Breast epithelium (tissue), 4 donors: ENCODE measurements around the gene CDK10. TPM values are rescaled to one million over a fixed set of nuclear protein-coding genes. Genes with fewer than 3 reads are reported as not detected.
"Not testable (repeated sequence)": the region's sequence is repeated elsewhere in the genome, so short reads cannot be mapped to it uniquely, and the experiment has no call there.

ENCODE experiments used
- DNase-seq, 2 donors: peaks; one replicate each; pipeline ENCODE4 v3.0.0-alpha.2; 2019; ENCODE audit warnings: low spot score in 2 of 2
- H3K27ac ChIP-seq, 2 donors: fragments of 200-600 bp; sonication (generic) in 1 of 2; one replicate each; pipeline ENCODE4 v1.5.1; 2016 to 2019; ENCODE audit warnings: mild to moderate bottlenecking in 1 of 2
- H3K27me3 ChIP-seq, 2 donors: fragments of 200-600 bp; sonication (generic) in 1 of 2; one replicate each; pipeline versions ENCODE4 v1.5.1 to v1.6.0; 2017 to 2019; ENCODE audit warnings: control low read depth in 1 of 2, mild to moderate bottlenecking in 1 of 2
- H3K36me3 ChIP-seq: fragments of 200-600 bp; one replicate; pipeline ENCODE4 v1.5.1; 2019
- H3K4me1 ChIP-seq, 2 donors: fragments of 200-600 bp; sonication (generic); one replicate each; pipeline ENCODE4 v1.5.1; 2016 to 2019; ENCODE audit warnings: control low read depth in 1 of 2
- H3K4me3 ChIP-seq, 3 donors: fragments of 200-600 bp; sonication (generic); 1 replicate in 2 of 3; 2 replicates in 1 of 3; pipeline ENCODE4 v1.5.1; 2016 to 2019; ENCODE audit warnings: mild to moderate bottlenecking in 3 of 3, moderate library complexity in 2 of 3
- H3K9me3 ChIP-seq, 2 donors: fragments of 200-600 bp; sonication (generic) in 1 of 2; one replicate each; pipeline ENCODE4 v1.5.1; 2016 to 2019; ENCODE audit warnings: control low read depth in 1 of 2
- CTCF ChIP-seq, 3 donors: fragments of 450-650 bp; IDR thresholded peaks; one replicate each; pipeline ENCODE4 v1.5.1; 2016 to 2017; ENCODE audit warnings: antibody characterized with exemption in 3 of 3, mild to moderate bottlenecking in 3 of 3, moderate library complexity in 3 of 3
- POLR2A ChIP-seq: fragments of 450-650 bp; IDR thresholded peaks from one replicate; pipeline ENCODE4 v1.6.1; 2016; ENCODE audit warnings: antibody characterized with exemption, mild to moderate bottlenecking, moderate library complexity
- POLR2AphosphoS5 ChIP-seq, 3 donors: sonication (generic); formaldehyde crosslinking; IDR thresholded peaks; one replicate each; pipeline ENCODE4 v1.6.1; 2017; ENCODE audit warnings: antibody characterized with exemption in 3 of 3
- intact Hi-C: fragments of 100-400 bp; cut with DNase I; formaldehyde crosslinking; loops from one replicate; pipeline ENCODE4 v1.15.1; 2023; ENCODE audit warnings: low total_unique reads
- total RNA-seq, 3 donors: library from RNA; depleted of rRNA; stranded (reverse); fragments of >200 nt; gene quantifications; one replicate each; pipeline ENCODE4 v1.1.0, GENCODE V29; 2016

The CDK10 gene
- total RNA-seq, 3 donors from 2014 or later: 31.2 to 84.9 (median 67.2) TPM

GRCh38 chr16:89669755-89670154 lies 16.7 kb upstream of the CDK10 start:
- Histone ChIP-seq H3K36me3 (no peaks in the 10 kb centered on the region), H3K4me1 (no peaks in the 10 kb centered on the region), H3K9me3 (no peaks in the 10 kb centered on the region), H3K4me3 (no peak overlapping the region), H3K27me3 (no peaks in the 10 kb centered on the region), H3K27ac (no peak overlapping the region)
- intact Hi-C loops: no loop called here
- DNase-seq: no peak
- TF ChIP-seq CTCF (IDR thresholded peaks at IDR 0.05) (no peak), POLR2AphosphoS5 (IDR thresholded peaks at IDR 0.05) (no peak), POLR2A (no peak)

DNA sequence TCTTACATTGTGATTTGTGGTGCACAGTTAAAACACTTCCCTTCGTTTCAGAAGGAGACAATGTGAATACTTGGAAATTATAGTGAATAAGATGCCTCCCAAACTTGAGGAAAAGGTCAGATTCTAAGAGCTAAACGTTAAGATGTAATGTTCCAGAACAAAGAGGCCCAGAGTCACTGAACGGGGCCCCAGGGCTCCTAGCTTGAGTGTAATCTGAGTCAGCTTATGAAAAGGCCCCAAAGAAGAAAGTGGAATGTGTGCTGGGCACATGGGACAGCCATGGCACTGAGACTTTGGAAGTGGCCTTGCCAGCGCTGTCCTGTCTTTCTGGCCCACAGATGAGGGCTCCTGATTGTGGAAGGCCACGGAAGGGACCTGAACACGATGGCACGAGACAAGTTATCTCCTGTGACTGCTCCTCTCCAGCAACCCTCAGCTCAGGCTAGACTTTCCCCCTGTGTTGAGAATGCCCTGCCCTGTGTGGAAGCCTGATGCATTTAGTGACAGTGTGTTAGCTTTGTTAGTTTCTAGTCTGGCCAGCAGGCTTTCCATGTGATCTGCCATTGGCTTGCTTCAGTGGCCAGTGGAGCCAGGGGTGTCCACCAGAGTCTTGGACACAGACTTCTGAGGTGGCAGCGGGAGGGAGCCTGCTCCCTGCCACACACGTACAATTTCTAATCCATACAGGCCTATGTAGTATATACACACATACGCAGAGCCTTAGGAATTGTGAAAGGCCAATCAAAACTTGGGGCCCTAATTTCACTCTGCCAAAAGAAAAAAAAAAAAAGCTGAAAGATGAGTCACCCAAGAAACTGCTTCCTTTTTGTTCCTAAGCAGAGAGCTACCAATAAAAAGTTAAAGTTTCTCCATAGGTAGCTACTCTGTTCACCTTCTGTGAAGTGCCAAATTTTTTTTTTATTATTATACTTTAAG lies 15.7 kb upstream of the CDK10 start:
- Histone ChIP-seq H3K27ac (no peak overlapping the region), H3K9me3 (no peaks in the 10 kb centered on the region), H3K27me3 (no peaks in the 10 kb centered on the region), H3K4me3 (no peak overlapping the region), H3K4me1 (no peaks in the 10 kb centered on the region), H3K36me3 (no peaks in the 10 kb centered on the region)
- intact Hi-C loops: no loop called here
- DNase-seq: no peak
- TF ChIP-seq CTCF (IDR thresholded peaks at IDR 0.05) (no peak), POLR2AphosphoS5 (IDR thresholded peaks at IDR 0.05) (no peak), POLR2A (no peak)

GRCh38 chr16:89671565-89671964 lies 14.9 kb upstream of the CDK10 start:
- H3K4me3 ChIP-seq, H3K36me3 ChIP-seq, intact Hi-C loops, H3K27me3 ChIP-seq, H3K9me3 ChIP-seq, DNase-seq, H3K4me1 ChIP-seq, H3K27ac ChIP-seq: not testable (repeated sequence)

DNA sequence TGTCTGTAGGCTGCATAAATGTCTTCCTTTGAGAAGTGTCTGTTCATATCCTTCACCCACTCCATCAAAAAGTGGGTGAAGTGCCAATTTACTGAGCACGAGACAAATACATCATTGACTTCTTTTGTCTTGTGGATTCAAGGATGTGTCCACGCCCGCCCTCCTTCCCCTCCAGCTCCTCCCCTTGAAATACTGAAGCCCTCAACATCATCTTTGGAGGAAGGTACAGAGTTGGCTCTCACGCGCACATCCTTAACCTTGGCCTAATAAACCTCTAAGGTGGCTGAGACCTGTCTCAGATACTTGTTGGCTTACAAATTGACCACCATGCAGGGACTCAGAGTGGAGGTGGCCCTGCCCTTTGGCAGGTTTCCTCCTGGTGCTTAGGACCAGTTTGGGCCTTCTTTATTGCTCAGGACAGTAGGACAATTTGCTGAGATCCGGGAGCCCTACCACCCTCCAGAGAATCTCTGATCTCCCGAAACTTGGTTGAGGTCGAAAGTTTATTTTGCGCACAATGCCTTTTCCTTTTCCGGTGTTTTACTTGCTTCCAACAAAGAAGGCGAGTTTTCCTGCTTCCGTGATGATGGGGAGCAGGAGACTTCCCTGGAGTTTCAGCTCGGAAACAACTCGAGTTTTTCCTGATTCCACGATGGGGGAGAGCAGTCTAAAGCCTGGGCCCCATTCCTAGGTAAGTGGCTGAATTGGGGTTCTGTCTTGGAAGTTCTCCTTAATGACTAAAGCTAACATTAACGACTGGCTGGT lies 14.1 kb upstream of the CDK10 start:
- H3K36me3 ChIP-seq: no peaks in the 10 kb centered on the region
- no peaks in the 10 kb centered on the region for H3K9me3 ChIP-seq
- H3K4me3 ChIP-seq: no peak overlapping the region
- intact Hi-C loops: no loop called here
- no peak for DNase-seq
- TF ChIP-seq CTCF (IDR thresholded peaks at IDR 0.05): no peak
- TF ChIP-seq POLR2AphosphoS5 (IDR thresholded peaks at IDR 0.05): no peak
- TF ChIP-seq POLR2A: no peak
- no peaks in the 10 kb centered on the region for H3K4me1 ChIP-seq
- H3K27ac ChIP-seq: peak overlapping the region in 1 of 2 donors; percentile 48
- H3K27me3 ChIP-seq: no peaks in the 10 kb centered on the region

DNA sequence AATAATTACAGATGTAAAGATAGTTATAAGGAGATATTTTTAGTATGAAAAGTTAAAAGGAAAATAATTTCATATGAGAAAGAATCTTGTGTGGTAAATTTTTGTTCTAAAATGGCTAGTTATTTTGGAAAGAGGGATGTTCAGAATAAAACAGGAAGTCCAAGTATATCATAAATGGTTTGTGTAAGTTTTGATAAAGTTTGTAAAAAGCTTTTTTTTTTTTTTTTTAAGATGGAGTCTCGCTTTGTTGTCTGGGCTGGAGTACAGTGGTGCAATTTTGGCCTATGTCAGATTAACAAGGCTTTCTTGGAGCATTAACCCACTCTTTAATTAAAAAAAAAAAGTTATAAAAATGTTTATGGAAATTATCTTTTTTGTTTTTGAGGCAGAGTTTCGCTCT lies 8.2 kb upstream of the CDK10 start:
- intact Hi-C loops: no loop called here
- Histone ChIP-seq H3K4me3 (no peak overlapping the region), H3K36me3 (no peaks in the 10 kb centered on the region), H3K4me1 (no peaks in the 10 kb centered on the region), H3K9me3 (no peaks in the 10 kb centered on the region), H3K27me3 (no peaks in the 10 kb centered on the region), H3K27ac (no peak overlapping the region)
- TF ChIP-seq POLR2AphosphoS5 (IDR thresholded peaks at IDR 0.05) (no peak), POLR2A (no peak), CTCF (IDR thresholded peaks at IDR 0.05) (no peak)
- DNase-seq: no peak
